ENCODE measurements around the gene WDR55.

WDR55 gene

GRCh38 chr5:140633021-140633471 is 31.7 kb upstream of the WDR55 start, which contains the start of gene CD14:
CD14 (minus strand) TSS chr5:140633175; CDS start chr5:140633071, 104 bp downstream.
- no peak for DNase-seq
- Histone ChIP-seq H3K27me3 (ENCODE audit: insufficient read depth, low read length, poor library complexity) (no peaks in the 10 kb centered on the region), H3K36me3 (ENCODE audit: insufficient read depth, low read length) (no peaks in the 10 kb centered on the region), H3K4me2 (ENCODE audit: insufficient read depth, low read length) (no peak within 1 kb of the TSS), H3K4me1 (ENCODE audit: insufficient read depth, low read length) (no peaks in the 10 kb centered on the region), H3K9me3 (ENCODE audit: insufficient read depth, low read length, severe bottlenecking) (peaks cover 9% of the 10 kb centered on the region), H3K9ac (ENCODE audit: low read depth, low read length) (no peak within 1 kb of the TSS), H3K79me2 (ENCODE audit: insufficient read depth, low read length) (no peaks in the 10 kb centered on the region), H3K27ac (ENCODE audit: low read length) (no peak within 1 kb of the TSS), H3K4me3 (ENCODE audit: low read depth in 1 of 2, low read length in 2 of 2) (no peak within 1 kb of the TSS), H2AFZ (ENCODE audit: low read depth, low read length) (peak within 1 kb of the TSS; percentile 26; the same call in 1 of the 2 replicates), H4K20me1 (ENCODE audit: insufficient read depth, low read length) (no peaks in the 10 kb centered on the region)
- TF ChIP-seq, protein P1, sequence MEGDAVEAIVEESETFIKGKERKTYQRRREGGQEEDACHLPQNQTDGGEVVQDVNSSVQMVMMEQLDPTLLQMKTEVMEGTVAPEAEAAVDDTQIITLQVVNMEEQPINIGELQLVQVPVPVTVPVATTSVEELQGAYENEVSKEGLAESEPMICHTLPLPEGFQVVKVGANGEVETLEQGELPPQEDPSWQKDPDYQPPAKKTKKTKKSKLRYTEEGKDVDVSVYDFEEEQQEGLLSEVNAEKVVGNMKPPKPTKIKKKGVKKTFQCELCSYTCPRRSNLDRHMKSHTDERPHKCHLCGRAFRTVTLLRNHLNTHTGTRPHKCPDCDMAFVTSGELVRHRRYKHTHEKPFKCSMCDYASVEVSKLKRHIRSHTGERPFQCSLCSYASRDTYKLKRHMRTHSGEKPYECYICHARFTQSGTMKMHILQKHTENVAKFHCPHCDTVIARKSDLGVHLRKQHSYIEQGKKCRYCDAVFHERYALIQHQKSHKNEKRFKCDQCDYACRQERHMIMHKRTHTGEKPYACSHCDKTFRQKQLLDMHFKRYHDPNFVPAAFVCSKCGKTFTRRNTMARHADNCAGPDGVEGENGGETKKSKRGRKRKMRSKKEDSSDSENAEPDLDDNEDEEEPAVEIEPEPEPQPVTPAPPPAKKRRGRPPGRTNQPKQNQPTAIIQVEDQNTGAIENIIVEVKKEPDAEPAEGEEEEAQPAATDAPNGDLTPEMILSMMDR (IDR thresholded peaks at IDR 0.05; ENCODE audit: borderline replicate concordance, extremely low read depth, low read length, poor library complexity, severe bottlenecking): no peak
- TF ChIP-seq EZH2 (IDR thresholded peaks at IDR 0.05; ENCODE audit: borderline replicate concordance, low read depth, low read length, severe bottlenecking): no peak
- ATAC-seq (ENCODE audit: insufficient read depth, low read depth): no peak

- Histone ChIP-seq H3K36me3 (ENCODE audit: insufficient read depth, low read length) (no peaks in the 10 kb centered on the region), H3K9me3 (ENCODE audit: insufficient read depth, low read length, severe bottlenecking) (peaks cover 5% of the 10 kb centered on the region), H3K4me2 (ENCODE audit: insufficient read depth, low read length) (no peak overlapping the region), H3K79me2 (ENCODE audit: insufficient read depth, low read length) (no peaks in the 10 kb centered on the region), H3K27ac (ENCODE audit: low read length) (no peak overlapping the region), H3K27me3 (ENCODE audit: insufficient read depth, low read length, poor library complexity) (no peaks in the 10 kb centered on the region), H4K20me1 (ENCODE audit: insufficient read depth, low read length) (no peaks in the 10 kb centered on the region), H3K4me3 (ENCODE audit: low read depth in 1 of 2, low read length in 2 of 2) (no peak overlapping the region), H3K9ac (ENCODE audit: low read depth, low read length) (no peak overlapping the region), H2AFZ (ENCODE audit: low read depth, low read length) (no peak overlapping the region), H3K4me1 (ENCODE audit: insufficient read depth, low read length) (peaks cover 1% of the 10 kb centered on the region)
- ATAC-seq (ENCODE audit: insufficient read depth, low read depth) (no peak), DNase-seq (no peak)
- TF ChIP-seq EZH2 (IDR thresholded peaks at IDR 0.05; ENCODE audit: borderline replicate concordance, low read depth, low read length, severe bottlenecking): no peak
- TF ChIP-seq, protein P1 (IDR thresholded peaks at IDR 0.05; ENCODE audit: borderline replicate concordance, extremely low read depth, low read length, poor library complexity, severe bottlenecking): no peak
These were observed 31.2 kb upstream of the WDR55 start for GRCh38 chr5:140633501-140633900.

DNA sequence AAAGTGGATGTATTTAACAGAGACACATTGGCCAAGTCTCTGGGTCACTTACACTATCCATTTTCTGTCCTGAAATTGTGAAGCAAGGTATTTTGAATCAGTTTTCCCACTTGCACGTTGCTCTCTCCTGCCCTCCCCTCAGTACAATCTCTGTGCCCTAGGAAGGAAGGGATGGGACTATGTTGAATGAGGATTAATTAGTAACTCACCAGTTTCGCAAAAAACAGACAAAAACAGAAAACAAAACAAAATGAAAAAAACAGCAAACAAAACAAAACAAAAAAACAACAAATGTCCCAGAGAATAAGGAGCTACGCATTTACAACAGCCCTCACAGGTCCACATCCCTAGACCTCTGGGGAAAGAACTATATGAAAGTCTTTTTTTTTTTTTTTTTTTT is 30.6 kb upstream of the WDR55 start:
- Histone ChIP-seq H3K27me3 (ENCODE audit: insufficient read depth, low read length, poor library complexity) (no peaks in the 10 kb centered on the region), H3K4me3 (ENCODE audit: low read depth in 1 of 2, low read length in 2 of 2) (no peak overlapping the region), H3K9ac (ENCODE audit: low read depth, low read length) (no peak overlapping the region), H3K27ac (ENCODE audit: low read length) (no peak overlapping the region), H3K36me3 (ENCODE audit: insufficient read depth, low read length) (no peaks in the 10 kb centered on the region), H4K20me1 (ENCODE audit: insufficient read depth, low read length) (no peaks in the 10 kb centered on the region), H3K4me2 (ENCODE audit: insufficient read depth, low read length) (no peak overlapping the region), H3K79me2 (ENCODE audit: insufficient read depth, low read length) (no peaks in the 10 kb centered on the region), H2AFZ (ENCODE audit: low read depth, low read length) (peak overlapping the region; percentile 26; the same call in 1 of the 2 replicates), H3K9me3 (ENCODE audit: insufficient read depth, low read length, severe bottlenecking) (no peaks in the 10 kb centered on the region), H3K4me1 (ENCODE audit: insufficient read depth, low read length) (peaks cover 7% of the 10 kb centered on the region)
- no peak for DNase-seq
- ATAC-seq (ENCODE audit: insufficient read depth, low read depth): no peak
- TF ChIP-seq EZH2 (IDR thresholded peaks at IDR 0.05; ENCODE audit: borderline replicate concordance, low read depth, low read length, severe bottlenecking): no peak
- TF ChIP-seq, protein P1 (IDR thresholded peaks at IDR 0.05; ENCODE audit: borderline replicate concordance, extremely low read depth, low read length, poor library complexity, severe bottlenecking): no peak
